Measurements from ENCODE around the gene OPA3. TPM values are rescaled to one million over a fixed set of nuclear protein-coding genes. Genes with fewer than 3 reads are reported as not detected.

OPA3 gene
- total and polyA plus RNA-seq, 10 of the 15 experiments (the other 5 are each of a cell fraction or from before 2014, with no cell fraction given), result 2.2 to 24.3 (median 13.3) TPM

- no CpG with 5 or more reads among the region's 2 CpGs for WGBS (ENCODE audit: insufficient coverage, insufficient replicate concordance, low lambda C conversion rate, missing lambda C conversion rate)
- H3K36me3 ChIP-seq (ENCODE audit: control insufficient read depth in 2 of 2, insufficient read depth in 2 of 2, low read length in 1 of 2), result peaks cover 6 to 15% of the 10 kb centered on the region in 2 experiments; a peak in 3 of 4 replicates
- H3K79me2 ChIP-seq (ENCODE audit: control insufficient read depth, insufficient read depth, low read length), result no peaks in the 10 kb centered on the region; the same call in 1 of the 2 replicates
- POLR2A ChIA-PET, result interaction anchor here (0.7 to 2.7 kb wide), 6 partner anchors 11 to 62 kb away, joined by 3 to 14 read pairs (median 5); partner anchors contain the start of genes GIPR, QPCTL and SNRPD2
- H3K9me3 ChIP-seq (replicated peaks; ENCODE audit: control insufficient read depth, insufficient read depth, low read length), result no peaks in the 10 kb centered on the region
- FAIRE-seq, result peak; percentile 59
- no peak overlapping the region for H3K4me3 ChIP-seq
- intact Hi-C loops (cut with micrococcal nuclease; ENCODE audit: unreplicated experiment), result no loop called here
- no peak overlapping the region for H2AFZ ChIP-seq (ENCODE audit: control insufficient read depth, low read depth, low read length)
- SMC1A ChIA-PET (ENCODE audit: uncharacterized antibody, unreplicated experiment), result interaction anchor here (1.4 to 1.5 kb wide), 2 partner anchors 10 to 16 kb away, joined by 5 to 24 read pairs; partner anchors contain the start of gene EML2
- H4K20me1 ChIP-seq (ENCODE audit: control insufficient read depth, insufficient read depth), result no peaks in the 10 kb centered on the region
- H3K9ac ChIP-seq (ENCODE audit: control insufficient read depth, insufficient read depth, low read length), result no peak overlapping the region
- H3K27ac ChIP-seq (ENCODE audit: control insufficient read depth, insufficient read depth), result peak overlapping the region; percentile 61
- peak; percentile 95 for ATAC-seq
- H3K27me3 ChIP-seq (replicated peaks in 1 of 2; ENCODE audit: control insufficient read depth in 2 of 2, insufficient read depth in 2 of 2, low read length in 1 of 2), result no peaks in the 10 kb centered on the region
- CTCF ChIA-PET, result interaction anchor here (0.5 to 3.1 kb wide), 12 partner anchors 9 to 403 kb away, joined by 3 to 35 read pairs (median 4); partner anchors contain the start of gene EML2
- no peak overlapping the region for H3K4me2 ChIP-seq (ENCODE audit: control insufficient read depth, insufficient read depth)
- BruUV-seq (replicated peaks), result no TSS peak
- in situ Hi-C loops (cut with MboI), result no loop called here
- RAD21 ChIA-PET (ENCODE audit: unreplicated experiment), result interaction anchor here (0.6 to 4.1 kb wide), 5 partner anchors 11 to 114 kb away, joined by 3 to 21 read pairs (median 3); no protein-coding TSS in a partner anchor
- peak; percentile 60 for DNase-seq (ENCODE audit: low read depth, low spot score)
- H3K4me1 ChIP-seq (ENCODE audit: control insufficient read depth, insufficient read depth, low read length), result peaks cover 8% of the 10 kb centered on the region
- TF ChIP-seq ZNF24 (IDR thresholded peaks at IDR 0.05) (peak; percentile 63; the same call in 1 of the 2 replicates), NR2C2 (IDR thresholded peaks at IDR 0.05; ENCODE audit: borderline replicate concordance, control insufficient read depth, insufficient read length, low read depth) (no peak), POLR2A (IDR thresholded peaks at IDR 0.05; ENCODE audit: low read depth, low read length) (no peak), JUNB (IDR thresholded peaks at IDR 0.05) (peak; percentile 84), ZNF384 (IDR thresholded peaks at IDR 0.05; ENCODE audit: borderline replicate concordance, low read depth, low read length) (peak; percentile 16; the same call in 1 of the 2 replicates), CREM (IDR thresholded peaks at IDR 0.05; ENCODE audit: low read depth) (0 out of 2 replicates have a peak, but pooled peaks have one; percentile 21), RUNX3 (IDR thresholded peaks at IDR 0.05; ENCODE audit: low read length) (peak; percentile 13; the same call in 1 of the 2 replicates), YBX1 (IDR thresholded peaks at IDR 0.05) (no peak), HDAC6 (IDR thresholded peaks at IDR 0.05; ENCODE audit: unreplicated experiment) (no peak), NBN (IDR thresholded peaks at IDR 0.05) (0 out of 2 replicates have a peak, but pooled peaks have one; percentile 36), MLLT1 (IDR thresholded peaks at IDR 0.05) (no peak), EGR1 (IDR thresholded peaks at IDR 0.05; ENCODE audit: borderline replicate concordance in 1 of 2, low read depth in 2 of 2, low read length in 2 of 2) (no peak), POU2F2 (IDR thresholded peaks at IDR 0.05; ENCODE audit: borderline replicate concordance, low read depth, low read length) (peak; percentile 37; the same call in 1 of the 3 replicates), IKZF1 (conservative IDR thresholded peaks at IDR 0.05) (0 out of 2 replicates have a peak, but pooled peaks have one; percentile 20), ZNF687 (IDR thresholded peaks at IDR 0.05) (0 out of 2 replicates have a peak, but pooled peaks have one; percentile 19), MTA2 (IDR thresholded peaks at IDR 0.05; ENCODE audit: low read depth) (0 out of 2 replicates have a peak, but pooled peaks have one; percentile 47)
These were observed 45.9 kb upstream of the OPA3 start for GRCh38 chr19:45630463-45630862.

All from GM12878 (cell line).